GM19238 (cell line): ENCODE results near the gene ADIG.

Experiments used
- DNase-seq: peaks from one replicate; pipeline ENCODE4 v3.0.0; 2011; ENCODE audit warnings: low spot score; ENCODE audit not compliant: insufficient read length

The ADIG gene

GRCh38 chr20:38581013-38581412, at the start of gene ADIG:
TSS of gene ADIG (plus strand) at chr20:38581197. CDS start at chr20:38581251, 54 bp downstream.
- DNase-seq = no peak

GRCh38 chr20:38534756-38535155, 46.2 kb upstream of the ADIG start:
- DNase-seq = no peak

- no peak for DNase-seq
Measured at GRCh38 chr20:38536310-38536709, 44.7 kb upstream of the ADIG start.

GRCh38 chr20:38537176-38537575, 43.8 kb upstream of the ADIG start:
- no peak for DNase-seq

GRCh38 chr20:38538789-38539188, 42.2 kb upstream of the ADIG start:
- DNase-seq = no peak

GRCh38 chr20:38543014-38543906, 37.7 kb upstream of the ADIG start:
- DNase-seq = no peak

- DNase-seq = no peak
Measured at GRCh38 chr20:38545771-38546170, 35.2 kb upstream of the ADIG start.

GRCh38 chr20:38547288-38548085, 33.5 kb upstream of the ADIG start:
- DNase-seq = no peak

- no peak for DNase-seq
Measured at GRCh38 chr20:38548356-38549083, 32.5 kb upstream of the ADIG start.

GRCh38 chr20:38550274-38550673, 30.7 kb upstream of the ADIG start:
- DNase-seq = no peak

GRCh38 chr20:38551056-38551626, 29.9 kb upstream of the ADIG start:
- DNase-seq = no peak

GRCh38 chr20:38554986-38555385, 26.0 kb upstream of the ADIG start:
- DNase-seq = no peak

GRCh38 chr20:38555395-38555794, 25.6 kb upstream of the ADIG start:
- no peak for DNase-seq

GRCh38 chr20:38557174-38557573, 23.8 kb upstream of the ADIG start:
- DNase-seq = no peak

GRCh38 chr20:38558596-38559360, 22.2 kb upstream of the ADIG start:
- no peak for DNase-seq

GRCh38 chr20:38559764-38560163, 21.2 kb upstream of the ADIG start:
- no peak for DNase-seq

GRCh38 chr20:38563802-38564431, 17.1 kb upstream of the ADIG start:
- no peak for DNase-seq

- no peak for DNase-seq
Measured at GRCh38 chr20:38564680-38565079, 16.3 kb upstream of the ADIG start.

- DNase-seq = no peak
Measured at GRCh38 chr20:38566036-38566598, 14.9 kb upstream of the ADIG start.
